Measurements from ENCODE around the gene RIN3.

GRCh38 chr14:92582706-92583452 is 69.3 kb downstream of the RIN3 start:
- TF ChIP-seq CTCF (IDR thresholded peaks at IDR 0.05) (no peak), EZH2 (IDR thresholded peaks at IDR 0.05) (no peak)

All from neural progenitor cell (in vitro differentiated cells).